ENCODE results near the gene EHD3. TPM values are rescaled to one million over a fixed set of nuclear protein-coding genes. Genes with fewer than 3 reads are reported as not detected.

Gene EHD3
- total and polyA plus RNA-seq, 2 of the 8 experiments (the other 6 are each of a cell fraction or from before 2014, with no cell fraction given): 9.3 to 12.0 TPM

GRCh38 chr2:31213601-31214443 is 20.1 kb upstream of the EHD3 start:
- H3K27ac ChIP-seq (ENCODE audit: low read depth, low read length): no peak overlapping the region
- CTCF ChIA-PET (ENCODE audit: partially characterized antibody): no interaction called here
- no peak for TF ChIP-seq POLR2A (IDR thresholded peaks at IDR 0.05; ENCODE audit: control extremely low read depth in 1 of 2, low read depth in 2 of 2, low read length in 2 of 2)
- no peak for TF ChIP-seq MAX (IDR thresholded peaks at IDR 0.05)
- TF ChIP-seq CEBPB (IDR thresholded peaks at IDR 0.05; ENCODE audit: low read depth, low read length): no peak
- no peak for TF ChIP-seq TCF12 (IDR thresholded peaks at IDR 0.05; ENCODE audit: low read depth, low read length)
- TF ChIP-seq YY1 (IDR thresholded peaks at IDR 0.05; ENCODE audit: low read depth, low read length): no peak
- no peak for TF ChIP-seq HDAC2 (IDR thresholded peaks at IDR 0.05; ENCODE audit: borderline replicate concordance in 1 of 2, low read depth in 2 of 2, low read length in 2 of 2)

More at GRCh38 chr2:31213601-31214443, 20.1 kb upstream of the EHD3 start:
- no peak overlapping the region for H3K18ac ChIP-seq (ENCODE audit: extremely low read depth, low read length)
- no peak overlapping the region for H4K8ac ChIP-seq (ENCODE audit: extremely low read depth, insufficient read depth, low read length)
- H2AFZ ChIP-seq (ENCODE audit: low read length): no peak overlapping the region
- no peaks in the 10 kb centered on the region for H3K23me2 ChIP-seq (ENCODE audit: low read depth, low read length)
- H3K23ac ChIP-seq (ENCODE audit: insufficient read length): no peak overlapping the region
- no peak overlapping the region for H3K4me2 ChIP-seq (ENCODE audit: insufficient read depth in 1 of 2, low read depth in 2 of 2, low read length in 2 of 2)
- H3K79me2 ChIP-seq (ENCODE audit: control insufficient read depth in 1 of 2, insufficient read depth in 2 of 2, low read length in 2 of 2): no peaks in the 10 kb centered on the region
- POLR2A ChIA-PET (ENCODE audit: partially characterized antibody): no interaction called here
- H4K20me1 ChIP-seq (replicated peaks in 1 of 2; ENCODE audit: control insufficient read depth in 1 of 2, insufficient read depth in 2 of 2, low read length in 2 of 2): no peaks in the 10 kb centered on the region
- H3K56ac ChIP-seq (replicated peaks; ENCODE audit: insufficient read length, low read depth, low read length): no peak overlapping the region
- DNase-seq (ENCODE audit: low read depth in 1 of 2, low spot score in 2 of 2) (no peak), FAIRE-seq (no peak)
- H3K4me1 ChIP-seq (replicated peaks in 1 of 4; ENCODE audit: control insufficient read depth in 3 of 4, insufficient read depth in 4 of 4, low read length in 3 of 4): peaks cover 0 to 4% (median 0%) of the 10 kb centered on the region in 4 experiments; a peak in 1 of 7 replicates
- H2BK12ac ChIP-seq (ENCODE audit: low read depth, low read length): no peak overlapping the region
- H3K4ac ChIP-seq (replicated peaks; ENCODE audit: insufficient read length, low read depth, low read length): no peak overlapping the region
- H3K14ac ChIP-seq (ENCODE audit: insufficient read length): no peak overlapping the region
- no peak overlapping the region for H3K4me3 ChIP-seq (ENCODE audit: extremely low read depth in 1 of 4, insufficient read depth in 2 of 4, low read depth in 3 of 4, low read length in 4 of 4)
- H2BK20ac ChIP-seq (ENCODE audit: low read length): no peak overlapping the region
- no peaks in the 10 kb centered on the region for H3K27me3 ChIP-seq (replicated peaks in 1 of 4; ENCODE audit: control insufficient read depth in 3 of 4, extremely low read depth in 1 of 4, insufficient read depth in 3 of 4, low read length in 3 of 4)
- no peak overlapping the region for H2BK120ac ChIP-seq (replicated peaks; ENCODE audit: low read depth, low read length)
- no peaks in the 10 kb centered on the region for H3K79me1 ChIP-seq (ENCODE audit: low read depth, low read length)
- no peak overlapping the region for H2AK5ac ChIP-seq (ENCODE audit: low read depth, low read length)
- no peaks in the 10 kb centered on the region for H3K36me3 ChIP-seq (ENCODE audit: control insufficient read depth in 2 of 4, insufficient read depth in 4 of 4, low read length in 3 of 4)
- no peak overlapping the region for H2BK15ac ChIP-seq (ENCODE audit: low read length)
- no peak overlapping the region for H4K5ac ChIP-seq (ENCODE audit: insufficient read length, low read depth, low read length)
- WGBS, 2 experiments (ENCODE audit: extremely low coverage in 1 of 2, insufficient coverage in 1 of 2, insufficient read length in 1 of 2, insufficient replicate concordance in 2 of 2, low coverage in 1 of 2, low lambda C conversion rate in 2 of 2, missing lambda C conversion rate in 1 of 2): 23% methylated on average over 4 of the region's 4 CpGs; no CpG with 5 or more reads in 1 of the 2 experiments
- H3K9ac ChIP-seq (replicated peaks in 1 of 4; ENCODE audit: extremely low read depth in 1 of 4, low read depth in 3 of 4, low read length in 3 of 4): no peak overlapping the region
- H4K91ac ChIP-seq (replicated peaks; ENCODE audit: insufficient read length, low read length): no peak overlapping the region
- no peak overlapping the region for H2BK5ac ChIP-seq (ENCODE audit: low read depth, low read length)
- H3K9me3 ChIP-seq (ENCODE audit: insufficient read depth in 2 of 2, low read depth in 1 of 2, low read length in 1 of 2): no peaks in the 10 kb centered on the region

Data from H1 (cell line).